Measurements from ENCODE around the gene COG6. TPM values are rescaled to one million over a fixed set of nuclear protein-coding genes. Genes with fewer than 3 reads are reported as not detected.

COG6 gene
- total RNA-seq, 1 experiment from 2014 or later: 23.7 TPM

DNA sequence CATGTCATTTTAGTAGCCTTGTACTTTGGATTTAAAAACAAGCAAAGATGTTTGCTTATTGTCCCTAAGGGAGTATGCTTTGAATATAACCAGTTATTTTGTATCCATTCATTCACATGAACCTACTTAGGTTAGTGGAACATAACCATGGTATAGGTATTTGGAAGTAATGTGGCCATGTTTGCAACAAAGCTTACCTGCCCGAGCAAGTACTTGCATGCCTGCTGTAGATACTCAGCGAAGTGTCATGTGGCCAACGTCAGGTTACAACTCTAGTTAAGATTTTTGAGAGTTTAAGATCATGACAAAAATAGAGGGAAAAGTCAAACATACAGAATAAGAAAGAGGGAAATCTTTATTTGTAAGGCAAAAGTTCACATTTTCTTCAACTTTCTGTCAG lies 57.2 kb downstream of the COG6 start:
- H3K4me2 ChIP-seq: no peak overlapping the region
- no peaks in the 10 kb centered on the region for H3K4me1 ChIP-seq (replicated peaks; ENCODE audit: insufficient read depth)
- H4K20me1 ChIP-seq (ENCODE audit: insufficient read depth): no peaks in the 10 kb centered on the region; the same call in 1 of the 2 replicates
- no peaks in the 10 kb centered on the region for H3K79me2 ChIP-seq (ENCODE audit: low read depth)
- intact Hi-C loops (cut with micrococcal nuclease; ENCODE audit: unreplicated experiment): no loop called here
- no peaks in the 10 kb centered on the region for H3K9me3 ChIP-seq (ENCODE audit: insufficient read depth, low read depth)
- no peak overlapping the region for H2AFZ ChIP-seq
- POLR2A ChIA-PET (ENCODE audit: unreplicated experiment): no interaction called here
- no peaks in the 10 kb centered on the region for H3K36me3 ChIP-seq (ENCODE audit: low read depth)
- H3F3A ChIP-seq (ENCODE audit: insufficient read depth, low read depth): no peaks in the 10 kb centered on the region
- DNase-seq: no peak
- no peak overlapping the region for H3K27ac ChIP-seq
- no peaks in the 10 kb centered on the region for H3K27me3 ChIP-seq (ENCODE audit: insufficient read depth, low read depth)
- no TSS peak for BruUV-seq (replicated peaks)
- CTCF ChIA-PET: no interaction called here
- TF ChIP-seq, protein P1, sequence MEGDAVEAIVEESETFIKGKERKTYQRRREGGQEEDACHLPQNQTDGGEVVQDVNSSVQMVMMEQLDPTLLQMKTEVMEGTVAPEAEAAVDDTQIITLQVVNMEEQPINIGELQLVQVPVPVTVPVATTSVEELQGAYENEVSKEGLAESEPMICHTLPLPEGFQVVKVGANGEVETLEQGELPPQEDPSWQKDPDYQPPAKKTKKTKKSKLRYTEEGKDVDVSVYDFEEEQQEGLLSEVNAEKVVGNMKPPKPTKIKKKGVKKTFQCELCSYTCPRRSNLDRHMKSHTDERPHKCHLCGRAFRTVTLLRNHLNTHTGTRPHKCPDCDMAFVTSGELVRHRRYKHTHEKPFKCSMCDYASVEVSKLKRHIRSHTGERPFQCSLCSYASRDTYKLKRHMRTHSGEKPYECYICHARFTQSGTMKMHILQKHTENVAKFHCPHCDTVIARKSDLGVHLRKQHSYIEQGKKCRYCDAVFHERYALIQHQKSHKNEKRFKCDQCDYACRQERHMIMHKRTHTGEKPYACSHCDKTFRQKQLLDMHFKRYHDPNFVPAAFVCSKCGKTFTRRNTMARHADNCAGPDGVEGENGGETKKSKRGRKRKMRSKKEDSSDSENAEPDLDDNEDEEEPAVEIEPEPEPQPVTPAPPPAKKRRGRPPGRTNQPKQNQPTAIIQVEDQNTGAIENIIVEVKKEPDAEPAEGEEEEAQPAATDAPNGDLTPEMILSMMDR (conservative IDR thresholded peaks at IDR 0.05): no peak
- no peak for TF ChIP-seq EZH2 (IDR thresholded peaks at IDR 0.05; ENCODE audit: low read depth)
- H3K9me2 ChIP-seq (ENCODE audit: insufficient read depth): no peaks in the 10 kb centered on the region
- H3K4me3 ChIP-seq: no peak overlapping the region

DNA sequence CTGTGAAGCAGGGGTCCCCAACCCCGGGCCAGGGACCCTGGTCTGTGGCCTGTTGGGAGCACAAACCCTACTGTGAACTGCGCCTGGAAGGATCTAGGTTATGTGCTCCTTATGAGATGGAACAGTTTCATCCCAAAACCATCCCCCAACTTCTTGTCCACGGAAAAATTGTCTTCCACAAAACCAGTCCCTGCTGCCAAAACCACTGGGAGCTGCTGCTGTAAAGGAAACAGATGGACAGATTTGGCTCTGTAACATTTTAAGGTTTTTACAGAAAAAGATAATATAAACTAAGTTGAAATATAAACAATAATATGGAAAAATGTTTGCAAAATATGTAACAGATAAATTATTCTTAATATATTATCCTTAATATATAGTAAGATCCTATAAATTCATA lies 73.7 kb downstream of the COG6 start:
- ChIA-PET CTCF (no interaction called here), POLR2A (ENCODE audit: unreplicated experiment) (no interaction called here)
- Histone ChIP-seq H3F3A (ENCODE audit: insufficient read depth, low read depth) (no peaks in the 10 kb centered on the region), H3K4me1 (replicated peaks; ENCODE audit: insufficient read depth) (no peaks in the 10 kb centered on the region), H3K27ac (no peak overlapping the region), H3K36me3 (ENCODE audit: low read depth) (peaks cover 16% of the 10 kb centered on the region), H4K20me1 (ENCODE audit: insufficient read depth) (no peaks in the 10 kb centered on the region), H3K9me2 (ENCODE audit: insufficient read depth) (no peaks in the 10 kb centered on the region), H3K79me2 (ENCODE audit: low read depth) (no peaks in the 10 kb centered on the region), H3K4me2 (no peak overlapping the region), H2AFZ (no peak overlapping the region), H3K27me3 (ENCODE audit: insufficient read depth, low read depth) (no peaks in the 10 kb centered on the region), H3K4me3 (no peak overlapping the region), H3K9me3 (ENCODE audit: insufficient read depth, low read depth) (no peaks in the 10 kb centered on the region)
- TF ChIP-seq EZH2 (IDR thresholded peaks at IDR 0.05; ENCODE audit: low read depth): no peak
- TF ChIP-seq, protein P1 (conservative IDR thresholded peaks at IDR 0.05): no peak
- intact Hi-C loops (cut with micrococcal nuclease; ENCODE audit: unreplicated experiment): no loop called here
- DNase-seq: no peak
- BruUV-seq (replicated peaks): no TSS peak

DNA sequence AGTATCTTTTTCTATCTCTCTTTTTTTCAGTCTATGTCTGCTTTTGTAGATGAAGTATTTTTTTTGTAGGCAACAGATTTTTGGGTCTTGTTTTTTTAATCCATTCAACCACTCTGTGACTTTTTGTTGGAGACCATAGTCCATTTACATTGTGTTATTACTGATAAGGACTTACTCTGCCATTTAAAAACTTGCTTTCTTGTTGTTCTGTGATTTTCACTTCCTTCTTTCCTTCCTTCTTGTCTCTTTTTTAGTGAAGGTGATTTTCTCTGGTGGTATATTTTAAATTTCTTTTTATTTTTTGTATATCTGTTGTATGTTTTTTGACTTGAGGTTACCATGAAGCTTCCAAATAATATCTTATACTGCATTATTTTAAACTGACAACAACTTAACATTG lies 79.5 kb downstream of the COG6 start:
- H4K20me1 ChIP-seq (ENCODE audit: insufficient read depth): no peaks in the 10 kb centered on the region
- no peak overlapping the region for H3K4me2 ChIP-seq
- no peaks in the 10 kb centered on the region for H3K4me1 ChIP-seq (replicated peaks; ENCODE audit: insufficient read depth)
- DNase-seq: no peak
- peaks cover 19% of the 10 kb centered on the region for H3K36me3 ChIP-seq (ENCODE audit: low read depth)
- no peaks in the 10 kb centered on the region for H3K9me2 ChIP-seq (ENCODE audit: insufficient read depth)
- H3K79me2 ChIP-seq (ENCODE audit: low read depth): no peaks in the 10 kb centered on the region
- ChIA-PET CTCF (no interaction called here), POLR2A (ENCODE audit: unreplicated experiment) (no interaction called here)
- no peaks in the 10 kb centered on the region for H3K9me3 ChIP-seq (ENCODE audit: insufficient read depth, low read depth)
- no peaks in the 10 kb centered on the region for H3K27me3 ChIP-seq (ENCODE audit: insufficient read depth, low read depth)
- no peaks in the 10 kb centered on the region for H3F3A ChIP-seq (ENCODE audit: insufficient read depth, low read depth)
- intact Hi-C loops (cut with micrococcal nuclease; ENCODE audit: unreplicated experiment): no loop called here
- H3K27ac ChIP-seq: no peak overlapping the region
- BruUV-seq (replicated peaks): no TSS peak
- no peak overlapping the region for H2AFZ ChIP-seq
- no peak for TF ChIP-seq EZH2 (IDR thresholded peaks at IDR 0.05; ENCODE audit: low read depth)
- TF ChIP-seq, protein P1 (conservative IDR thresholded peaks at IDR 0.05): no peak
- H3K4me3 ChIP-seq: no peak overlapping the region

Data from PC-9 (cell line).